IMR-90 (cell line): ENCODE results near the gene POGLUT2. TPM values are rescaled to one million over a fixed set of nuclear protein-coding genes. Genes with fewer than 3 reads are reported as not detected.

Experiments
- ATAC-seq: fragments of 200-7000 bp; cut with Tn5 transposase; 2 replicates; pipeline ENCODE4 v1.9.1; 2020; ENCODE audit warnings: low read depth, mild to moderate bottlenecking, moderate library complexity
- Bru-seq: library from RNA; stranded (reverse); fragments of 400-500 nt; gene quantifications from one replicate; lab custom pipeline; 2021; lab: Mats Ljungman, UMichigan
- BruChase-seq, 2 experiments: library from RNA; stranded (reverse); fragments of 400-500 nt; gene quantifications; one replicate each; lab custom pipeline; 2021; lab: Mats Ljungman, UMichigan
- BruUV-seq: library from RNA; stranded (reverse); fragments of 400-500 nt; replicated peaks from 2 replicates; lab custom pipeline; 2021; lab: Mats Ljungman, UMichigan
- CTCF ChIA-PET: fragments of 300-600 bp; formaldehyde crosslinking; extraction: SDS; loops from one replicate; lab custom pipeline; 2021; ENCODE audit warnings: antibody characterized with exemption; lab: Yijun Ruan, JAX
- POLR2A ChIA-PET: fragments of 300-600 bp; sonication (Branson Sonifier 250); formaldehyde crosslinking; loops from one replicate; lab custom pipeline; 2022; ENCODE audit warnings: antibody characterized with exemption; ENCODE audit not compliant: unreplicated experiment; lab: Charles Lee
- DNase-seq: peaks from one replicate; pipeline ENCODE4 v3.0.0; 2013
- H2AFZ ChIP-seq: replicated peaks from 2 replicates; pipeline ENCODE3; 2013; ENCODE audit warnings: low read length, mild to moderate bottlenecking; ENCODE audit not compliant: poor library complexity
- H2AK5ac ChIP-seq: 2 replicates; pipeline ENCODE4 v1.6.1; 2013; ENCODE audit warnings: low read depth, low read length, inconsistent platforms
- H2AK9ac ChIP-seq: replicated peaks from 2 replicates; pipeline ENCODE3; 2013; ENCODE audit warnings: mild to moderate bottlenecking, low read depth, low read length, moderate library complexity; ENCODE audit not compliant: poor library complexity
- H2BK120ac ChIP-seq: 2 replicates; pipeline ENCODE4 v1.6.1; 2013; ENCODE audit warnings: low read depth, low read length, inconsistent platforms
- H2BK15ac ChIP-seq: 3 replicates; pipeline ENCODE4 v1.6.1; 2013; ENCODE audit warnings: low read depth, low read length, inconsistent platforms
- H2BK20ac ChIP-seq: 2 replicates; pipeline ENCODE4 v1.6.1; 2013; ENCODE audit warnings: low read depth, mild to moderate bottlenecking, inconsistent platforms, low read length, moderate library complexity
- H2BK5ac ChIP-seq: 2 replicates; pipeline ENCODE4 v1.6.1; 2013; ENCODE audit warnings: mild to moderate bottlenecking, low read depth, low read length, inconsistent platforms; ENCODE audit not compliant: poor library complexity, severe bottlenecking
- H3K14ac ChIP-seq: replicated peaks from 2 replicates; pipeline ENCODE4 v1.6.1; 2013; ENCODE audit warnings: low read depth, low read length, inconsistent platforms
- H3K18ac ChIP-seq: 2 replicates; pipeline ENCODE4 v1.6.1; 2013; ENCODE audit warnings: low read depth, low read length, control low read depth
- H3K23ac ChIP-seq: 2 replicates; pipeline ENCODE4 v1.6.1; 2013; ENCODE audit warnings: low read depth, low read length, inconsistent platforms
- H3K27ac ChIP-seq: 2 replicates; pipeline ENCODE4 v1.5.1; 2013; ENCODE audit warnings: mild to moderate bottlenecking, control low read depth, low read length; ENCODE audit not compliant: insufficient read depth
- H3K27me3 ChIP-seq: 2 replicates; pipeline ENCODE4 v1.6.1; 2013; ENCODE audit warnings: low read length; ENCODE audit not compliant: control insufficient read depth, insufficient read depth
- H3K36me3 ChIP-seq: 2 replicates; pipeline ENCODE4 v1.6.1; 2013; ENCODE audit warnings: low read length, mixed read lengths; ENCODE audit not compliant: control insufficient read depth, insufficient read depth
- H3K4ac ChIP-seq: 2 replicates; pipeline ENCODE4 v1.6.1; 2013; ENCODE audit warnings: low read depth, low read length, inconsistent platforms
- H3K4me1 ChIP-seq: 2 replicates; pipeline ENCODE4 v1.6.1; 2013; ENCODE audit warnings: low read length, mixed read lengths; ENCODE audit not compliant: control insufficient read depth, insufficient read depth
- H3K4me2 ChIP-seq: 2 replicates; pipeline ENCODE4 v1.6.1; 2013; ENCODE audit warnings: low read depth, mild to moderate bottlenecking, control low read depth, low read length, moderate library complexity
- H3K4me3 ChIP-seq: 2 replicates; pipeline ENCODE4 v1.5.1; 2013; ENCODE audit warnings: low read depth, mild to moderate bottlenecking, control low read depth, low read length, moderate library complexity; ENCODE audit not compliant: insufficient read depth
- H3K56ac ChIP-seq: 2 replicates; pipeline ENCODE4 v1.6.1; 2013; ENCODE audit warnings: low read length, inconsistent platforms; ENCODE audit not compliant: insufficient read depth; ENCODE audit errors: extremely low read depth
- H3K79me1 ChIP-seq, 2 experiments: 2 replicates each; pipeline ENCODE4 v1.6.1; 2013; ENCODE audit warnings: low read length in 2 of 2, inconsistent platforms in 1 of 2, low read depth in 1 of 2
- H3K9ac ChIP-seq: 2 replicates; pipeline ENCODE4 v1.6.1; 2013; ENCODE audit warnings: low read depth, low read length, control low read depth
- H3K9me1 ChIP-seq: 2 replicates; pipeline ENCODE4 v1.6.1; 2013; ENCODE audit warnings: low read length, inconsistent platforms; ENCODE audit not compliant: insufficient read depth
- H3K9me3 ChIP-seq: 2 replicates; pipeline ENCODE4 v1.6.1; 2013; ENCODE audit warnings: low read length; ENCODE audit not compliant: control insufficient read depth, insufficient read depth
- H4K20me1 ChIP-seq: 2 replicates; pipeline ENCODE4 v1.6.1; 2013; ENCODE audit warnings: low read length, inconsistent platforms; ENCODE audit not compliant: insufficient read depth
- H4K5ac ChIP-seq: 2 replicates; pipeline ENCODE4 v1.6.1; 2013; ENCODE audit warnings: mild to moderate bottlenecking, low read depth, low read length, control low read depth
- H4K8ac ChIP-seq, 2 experiments: 2 replicates each; pipeline ENCODE4 v1.6.1; 2013; ENCODE audit warnings: low read depth in 2 of 2, low read length in 2 of 2, control low read depth in 1 of 2, inconsistent platforms in 1 of 2
- H4K91ac ChIP-seq: 2 replicates; pipeline ENCODE4 v1.6.1; 2013; ENCODE audit warnings: low read depth, low read length, inconsistent platforms; ENCODE audit not compliant: insufficient read depth
- CEBPB ChIP-seq: IDR thresholded peaks from 2 replicates; pipeline ENCODE4 v1.6.1; 2012; ENCODE audit warnings: low read depth, low read length, improper control_type of control experiment
- FOS ChIP-seq: fragments of 150-350 bp; IDR thresholded peaks from 2 replicates; pipeline ENCODE4 v1.6.1; 2016; ENCODE audit warnings: low read depth, low read length
- MAZ ChIP-seq: IDR thresholded peaks from 2 replicates; pipeline ENCODE4 v1.6.1; 2012; ENCODE audit warnings: low read depth, mild to moderate bottlenecking, low read length, improper control_type of control experiment, moderate library complexity, borderline replicate concordance
- MXI1 ChIP-seq: IDR thresholded peaks from 2 replicates; pipeline ENCODE4 v1.6.1; 2012; ENCODE audit warnings: low read depth, mild to moderate bottlenecking, low read length, moderate library complexity, borderline replicate concordance
- POLR2A ChIP-seq: IDR thresholded peaks from 2 replicates; pipeline ENCODE4 v1.6.1; 2012; ENCODE audit warnings: mild to moderate bottlenecking, low read depth, low read length
- USF2 ChIP-seq: fragments of 150-350 bp; IDR thresholded peaks from 2 replicates; pipeline ENCODE4 v1.6.1; 2017; ENCODE audit warnings: mild to moderate bottlenecking, antibody characterized with exemption, low read length, low read depth
- WGBS, 2 experiments: methylation state at CpG; one replicate each; pipeline versions ENCODE4 v1.1.5 to v1.1.7; 2013; ENCODE audit warnings: missing lambda C conversion rate in 2 of 2; ENCODE audit not compliant: insufficient read length in 1 of 2; ENCODE audit errors: extremely low coverage in 2 of 2; 5-methylcytosine and 5-hydroxymethylcytosine counted together
- dilution Hi-C: fragments of 300-500 bp; cut with HindIII; formaldehyde crosslinking; loops from one replicate; pipeline ENCODE4 v1.14.3; 2018; ENCODE audit warnings: low sequenced_read_pairs; ENCODE audit not compliant: unreplicated experiment
- in situ Hi-C: fragments of 300-500 bp; cut with MboI; formaldehyde crosslinking; loops from 3 replicates; pipeline ENCODE4 v1.14.3; 2019; ENCODE audit warnings: low sequenced_read_pairs, inconsistent platforms, mixed read lengths
- intact Hi-C: fragments of 100-400 bp; cut with micrococcal nuclease; formaldehyde crosslinking; loops from 2 replicates; pipeline ENCODE4 v1.10.0; 2022
- long read RNA-seq: library from polyadenylated mRNA; unstranded; transcript quantifications from one replicate; pipeline ENCODE4 v2.0.0, GENCODE V29; 2021; ENCODE audit not compliant: unreplicated experiment
- polyA plus RNA-seq, 3 experiments: library from polyadenylated mRNA; depleted of rRNA; stranded (reverse); fragments of >200 nt; gene quantifications; 2 replicates each; pipeline ENCODE4 v1.2.3, GENCODE V29; 2012; ENCODE audit warnings: low replicate concordance in 1 of 3
- total RNA-seq: library from RNA; depleted of rRNA; stranded (reverse); fragments of >200 nt; gene quantifications from 2 replicates; pipeline ENCODE4 v1.2.3, GENCODE V29; 2012; rRNA removed

Gene POGLUT2
- 10.6 and 15.0 TPM in 2 replicates for total RNA-seq
- 12.1 and 14.3 TPM in 2 replicates for polyA plus RNA-seq (2012; rRNA removed)
- 7.9 and 8.0 TPM in 2 replicates for polyA plus RNA-seq (2012; cell fraction: cytosol; rRNA removed)
- polyA plus RNA-seq (2012; cell fraction: nucleus; rRNA removed; ENCODE audit: low replicate concordance) = 4.3 and 10.5 TPM in 2 replicates
- Bru-seq, nascent RNA = percentile 44 among the genes with signal in this experiment
- BruChase-seq, experiment 1, labeled RNA remaining after a 6-hour chase = percentile 53 among the genes with signal in this experiment
- percentile 52 among the genes with signal in this experiment for BruChase-seq, experiment 2, labeled RNA remaining after a 2-hour chase
- long read RNA-seq, transcript KDELC1-201 (10 exons, 2,060 nt) = major isoform, 17 of 22 reads
- long read RNA-seq, partial matches to known transcripts = 3 of 22 reads
- long read RNA-seq, other reads (novel, unspliced or antisense) = 2 of 22 reads

DNA sequence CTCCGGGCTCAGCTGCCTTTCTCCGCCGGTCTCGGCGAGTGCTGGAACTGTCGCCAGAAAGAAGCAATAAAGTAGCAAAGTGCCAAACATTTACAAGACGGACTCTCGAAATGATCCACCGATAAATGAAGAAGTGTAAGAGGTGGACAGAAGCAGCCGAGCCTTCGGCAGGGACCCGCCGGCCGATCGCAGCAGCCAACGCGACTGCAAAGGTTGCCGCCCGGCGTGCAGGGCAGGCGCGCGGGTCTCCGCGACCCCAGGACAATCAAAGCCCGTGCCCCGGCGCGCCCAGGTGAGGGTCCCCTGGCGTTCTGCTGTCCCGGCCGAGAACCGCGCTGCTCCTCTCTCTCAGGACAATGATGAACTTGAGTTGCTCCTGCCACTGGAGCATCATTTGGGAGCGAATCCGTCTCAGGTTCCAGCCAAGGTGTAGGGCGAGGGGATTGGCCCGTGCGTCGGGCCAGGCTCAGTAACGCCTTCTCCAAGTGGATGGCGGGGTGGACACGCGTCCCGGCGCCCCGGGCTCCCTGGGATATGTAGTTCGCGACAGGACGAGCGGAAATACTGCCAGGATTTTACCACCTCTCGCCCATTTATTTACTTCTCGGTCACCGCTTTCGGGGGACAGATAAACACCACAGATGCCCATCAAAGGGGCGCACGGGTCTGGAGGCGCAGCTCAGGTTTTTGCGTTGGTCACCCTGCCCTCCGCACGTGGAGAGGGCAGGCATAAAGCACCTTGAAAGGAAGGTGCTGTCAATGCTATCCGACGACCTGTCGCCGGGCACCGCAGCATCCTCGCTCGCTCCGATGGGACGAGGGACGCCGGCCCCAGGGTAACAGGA, at the start of gene POGLUT2, which contains the start of gene BIVM:
POGLUT2 (minus strand) TSS at position 396 of the 845 bp plus-strand sequence; CDS start at position 90, 306 bp downstream.
BIVM (plus strand) TSS at position 539 of the 845 bp plus-strand sequence. CDS start 8,149 bp downstream, outside the sequence.
- Histone ChIP-seq H2AK5ac (0 out of 2 replicates have a peak within 1 kb of the TSS, but pooled peaks have one; percentile 39), H3K9me1 (0 out of 2 replicates have a peak, but pooled peaks cover 6% of the 10 kb centered on the region), H3K4me1 (0 out of 2 replicates have a peak, but pooled peaks cover 3% of the 10 kb centered on the region), H3K18ac (peak within 1 kb of the TSS; percentile 26; the same call in 1 of the 2 replicates), H3K27ac (peak within 1 kb of the TSS; percentile 68), H3K9ac (peak within 1 kb of the TSS; percentile 77), H3K56ac (peak within 1 kb of the TSS; percentile 73), H3K23ac (peak within 1 kb of the TSS; percentile 94), H2BK5ac (peak within 1 kb of the TSS; percentile 77), H4K20me1 (no peaks in the 10 kb centered on the region), H2BK20ac (no peak within 1 kb of the TSS), H3K27me3 (no peaks in the 10 kb centered on the region), H3K79me1 (peaks cover 27 to 38% of the 10 kb centered on the region in 2 experiments), H3K4me3 (peak within 1 kb of the TSS; percentile 84), H2AFZ (peak within 1 kb of the TSS; percentile 100), H2AK9ac (peak within 1 kb of the TSS; percentile 98), H3K9me3 (no peaks in the 10 kb centered on the region), H4K91ac (peak within 1 kb of the TSS; percentile 83), H2BK15ac (peak within 1 kb of the TSS; percentile 60; the same call in 1 of the 3 replicates), H3K36me3 (0 out of 2 replicates have a peak, but pooled peaks cover 1% of the 10 kb centered on the region), H3K4ac (peak within 1 kb of the TSS; percentile 91), H4K8ac (peak within 1 kb of the TSS; percentile 51 to 92), H3K14ac (peak within 1 kb of the TSS; percentile 88), H4K5ac (peak within 1 kb of the TSS; percentile 86), H3K4me2 (peak within 1 kb of the TSS; percentile 93), H2BK120ac (peak within 1 kb of the TSS; percentile 52)
- in situ Hi-C loops (no loop called here), dilution Hi-C loops (no loop called here), intact Hi-C loops (no loop called here)
- no peak for TF ChIP-seq CEBPB
- TF ChIP-seq USF2 = peak; percentile 83
- no peak for TF ChIP-seq POLR2A
- no peak for TF ChIP-seq MAZ
- TF ChIP-seq MXI1 = 0 out of 2 replicates have a peak, but pooled peaks have one; percentile 38
- peak; percentile 27; the same call in 1 of the 2 replicates for TF ChIP-seq FOS
- peak; percentile 90 for ATAC-seq
- WGBS, 2 experiments = 0% methylated on average over 28 of the region's 72 CpGs; no CpG with 5 or more reads in 1 of the 2 experiments
- POLR2A ChIA-PET = no interaction called here
- CTCF ChIA-PET = interaction anchor here (1.2 to 1.4 kb wide), 2 partner anchors 14 to 47 kb away, joined by 6 read pairs; partner anchors contain the start of gene ERCC5
- BruUV-seq = no TSS peak
- peak; percentile 91 for DNase-seq
